Measurements from ENCODE around the gene TMEM63B. TPM values are rescaled to one million over a fixed set of nuclear protein-coding genes. Genes with fewer than 3 reads are reported as not detected.

The TMEM63B gene
- total RNA-seq, 2 donors from 2014 or later: 7.6 to 11.9 TPM

- WGBS, 2 donors: 50 to 68% methylated on average over 8 to 9 of the region's 9 CpGs
- no peak overlapping the region for H3K4me3 ChIP-seq
- no peaks in the 10 kb centered on the region for H3K9me3 ChIP-seq
- H3K27ac ChIP-seq: no peak overlapping the region
- H3K27me3 ChIP-seq: no peaks in the 10 kb centered on the region
- peaks cover 16% of the 10 kb centered on the region for H3K4me1 ChIP-seq
- peak in 3 of 4 donors; percentile 43 to 47 (median 43) for DNase-seq
- intact Hi-C loops (cut with DNase I): no loop called here
- H3K36me3 ChIP-seq (replicated peaks in 1 of 2; ENCODE audit: insufficient read depth in 1 of 2, low read depth in 2 of 2): no peaks in the 10 kb centered on the region
- peak; percentile 68 for ATAC-seq
- no peak for TF ChIP-seq CTCF (IDR thresholded peaks at IDR 0.05)
- TF ChIP-seq POLR2A (IDR thresholded peaks at IDR 0.05): no peak
These were observed 5.9 kb downstream of the TMEM63B start for GRCh38 chr6:44133003-44133931.

GRCh38 chr6:44133981-44134711 lies 6.8 kb downstream of the TMEM63B start:
- no peak overlapping the region for H3K27ac ChIP-seq

GRCh38 chr6:44135173-44135758 lies 7.9 kb downstream of the TMEM63B start:
- Histone ChIP-seq H3K4me1 (no peaks in the 10 kb centered on the region), H3K36me3 (replicated peaks in 1 of 2; ENCODE audit: insufficient read depth in 1 of 2, low read depth in 2 of 2) (peaks cover 0 to 4% of the 10 kb centered on the region in 2 donors), H3K9me3 (no peaks in the 10 kb centered on the region), H3K27ac (no peak overlapping the region), H3K27me3 (no peaks in the 10 kb centered on the region), H3K4me3 (no peak overlapping the region)
- ATAC-seq (no peak), DNase-seq (no peak)
- WGBS, 2 donors: 91 to 92% methylated on average over 10 of the region's 10 CpGs
- TF ChIP-seq POLR2A (IDR thresholded peaks at IDR 0.05) (no peak), CTCF (IDR thresholded peaks at IDR 0.05) (no peak)
- intact Hi-C loops (cut with DNase I): no loop called here

More at GRCh38 chr6:44133981-44134711, 6.8 kb downstream of the TMEM63B start:
- TF ChIP-seq POLR2A (IDR thresholded peaks at IDR 0.05) (no peak), CTCF (IDR thresholded peaks at IDR 0.05) (no peak)
- WGBS, 2 donors: 91 to 92% methylated on average over 9 to 12 of the region's 12 CpGs
- H3K36me3 ChIP-seq (replicated peaks in 1 of 2; ENCODE audit: insufficient read depth in 1 of 2, low read depth in 2 of 2): peaks cover 0 to under 1% of the 10 kb centered on the region in 2 donors
- no peaks in the 10 kb centered on the region for H3K27me3 ChIP-seq
- intact Hi-C loops (cut with DNase I): no loop called here
- DNase-seq (no peak), ATAC-seq (no peak)
- H3K9me3 ChIP-seq: no peaks in the 10 kb centered on the region
- H3K4me1 ChIP-seq: peaks cover 7% of the 10 kb centered on the region
- no peak overlapping the region for H3K4me3 ChIP-seq

GRCh38 chr6:44135875-44136274 lies 8.5 kb downstream of the TMEM63B start:
- H3K36me3 ChIP-seq (replicated peaks in 1 of 2; ENCODE audit: insufficient read depth in 1 of 2, low read depth in 2 of 2): peaks cover 0 to 4% of the 10 kb centered on the region in 2 donors
- TF ChIP-seq POLR2A (IDR thresholded peaks at IDR 0.05) (no peak), CTCF (IDR thresholded peaks at IDR 0.05) (no peak)
- no peaks in the 10 kb centered on the region for H3K9me3 ChIP-seq
- WGBS, 2 donors: 91 to 94% methylated on average over 2 to 7 of the region's 7 CpGs
- DNase-seq: no peak
- no peaks in the 10 kb centered on the region for H3K4me1 ChIP-seq
- no peaks in the 10 kb centered on the region for H3K27me3 ChIP-seq
- H3K27ac ChIP-seq: no peak overlapping the region
- no peak overlapping the region for H3K4me3 ChIP-seq
- intact Hi-C loops (cut with DNase I): no loop called here
- ATAC-seq: no peak
